Stomach (tissue), 9 donors: ENCODE data around the gene PHF21B. TPM values are rescaled to one million over a fixed set of nuclear protein-coding genes. Genes with fewer than 3 reads are reported as not detected.

Experiments used
- DNase-seq, 2 donors: peaks; one replicate each; pipeline versions ENCODE4 v3.0.0 to v3.0.0-alpha.2; 2013 to 2019
- H3K27ac ChIP-seq, 5 donors: fragments of 200-600 bp in 4 of 5; sonication (generic) in 4 of 5; one replicate each; pipeline ENCODE4 v1.5.1; 2013 to 2019; ENCODE audit warnings: mild to moderate bottlenecking in 1 of 5, moderate library complexity in 1 of 5
- H3K27me3 ChIP-seq, 3 donors: fragments of 200-600 bp; sonication (generic); one replicate each; pipeline ENCODE4 v1.5.1; 2017 to 2019; ENCODE audit warnings: mixed run types in 1 of 3
- H3K36me3 ChIP-seq, 4 donors: fragments of 200-600 bp; sonication (generic); 1 replicate in 3 of 4; 2 replicates in 1 of 4; pipeline ENCODE4 v1.5.1; 2016 to 2019
- H3K4me1 ChIP-seq, 4 donors: fragments of 200-600 bp; sonication (generic); one replicate each; pipeline ENCODE4 v1.5.1; 2016 to 2019
- H3K4me3 ChIP-seq, 4 donors: fragments of 200-600 bp; sonication (generic) in 3 of 4; one replicate each; pipeline ENCODE4 v1.5.1; 2016 to 2019; ENCODE audit warnings: mild to moderate bottlenecking in 1 of 4
- H3K9me3 ChIP-seq, 4 donors: fragments of 200-600 bp; sonication (generic); one replicate each; pipeline ENCODE4 v1.5.1; 2016 to 2019
- EP300 ChIP-seq: sonication (generic); formaldehyde crosslinking; IDR thresholded peaks from one replicate; pipeline ENCODE4 v1.6.1; 2017; ENCODE audit warnings: antibody characterized with exemption
- POLR2A ChIP-seq, 4 donors: fragments of 450-650 bp; IDR thresholded peaks; one replicate each; pipeline ENCODE4 v1.6.1; 2016; ENCODE audit warnings: antibody characterized with exemption in 4 of 4, control low read depth in 2 of 4, mild to moderate bottlenecking in 1 of 4, moderate library complexity in 1 of 4
- POLR2AphosphoS5 ChIP-seq, 3 donors: sonication (generic); formaldehyde crosslinking; IDR thresholded peaks; one replicate each; pipeline ENCODE4 v1.6.1; 2016; ENCODE audit warnings: antibody characterized with exemption in 3 of 3
- WGBS, 5 donors: extraction: QIAGEN DNeasy Blood & Tissue Kit in 3 of 5; methylation state at CpG; one replicate each; pipeline versions ENCODE4 v1.1.5 to v1.1.7; 2013 to 2018; 5-methylcytosine and 5-hydroxymethylcytosine counted together
- intact Hi-C: fragments of 100-400 bp; cut with DNase I; formaldehyde crosslinking; loops from one replicate; pipeline ENCODE4 v1.15.1; 2023; ENCODE audit warnings: low total_unique reads
- polyA plus RNA-seq, 3 donors: library from polyadenylated mRNA; stranded (reverse); fragments of 200-250 nt; gene quantifications; one replicate each; pipeline ENCODE4 v1.2.3, GENCODE V29; 2013
- total RNA-seq, 5 donors: library from RNA; depleted of rRNA; stranded (reverse); fragments of >200 nt; gene quantifications; one replicate each; pipeline versions ENCODE4 v1.1.0 to v1.2.3, GENCODE V29; 2014 to 2016
- TF ChIP-seq, protein P1 (sequence below), 7 experiments: fragments of 450-650 bp in 4 of 7; fragments of 200-600 bp in 3 of 7; sonication (generic) in 3 of 7; IDR thresholded peaks; one replicate each; pipeline ENCODE4 v1.5.1; 2016 to 2019; ENCODE audit warnings: antibody characterized with exemption in 7 of 7, control low read depth in 2 of 7, mild to moderate bottlenecking in 1 of 7
- donor health status: healthy with polysubstance abuse.
- donor health status: Bipolar disorder and iron deficiency.
- donor health status: healthy.

The PHF21B gene
- total and polyA plus RNA-seq, 8 donors = 0.12 to 0.45 (median 0.26) TPM; not detected in 4

DNA sequence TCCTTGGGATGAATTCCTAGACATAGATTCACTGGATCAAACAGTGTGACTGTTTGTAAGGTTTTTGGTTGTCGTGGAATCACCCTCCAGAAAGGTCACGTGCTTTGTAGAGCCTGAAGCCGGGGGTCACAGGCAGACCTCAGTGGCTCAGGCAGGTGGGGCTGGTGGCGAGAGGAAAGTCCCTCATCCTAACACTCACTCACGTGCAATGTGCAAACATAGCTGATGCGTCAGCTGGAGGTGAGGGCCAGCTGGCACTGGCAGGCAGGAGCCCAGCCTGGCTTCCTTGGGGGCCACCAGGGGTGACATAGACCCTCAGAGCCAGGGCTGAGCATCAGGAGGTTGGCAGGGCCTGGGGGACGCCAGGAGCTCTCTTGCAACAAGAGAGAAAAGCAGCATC lies 167.4 kb downstream of the PHF21B start:
- 62 to 79% (median 76%) methylated on average over 7 of the region's 7 CpGs for WGBS, 5 donors
- no peak for DNase-seq

DNA sequence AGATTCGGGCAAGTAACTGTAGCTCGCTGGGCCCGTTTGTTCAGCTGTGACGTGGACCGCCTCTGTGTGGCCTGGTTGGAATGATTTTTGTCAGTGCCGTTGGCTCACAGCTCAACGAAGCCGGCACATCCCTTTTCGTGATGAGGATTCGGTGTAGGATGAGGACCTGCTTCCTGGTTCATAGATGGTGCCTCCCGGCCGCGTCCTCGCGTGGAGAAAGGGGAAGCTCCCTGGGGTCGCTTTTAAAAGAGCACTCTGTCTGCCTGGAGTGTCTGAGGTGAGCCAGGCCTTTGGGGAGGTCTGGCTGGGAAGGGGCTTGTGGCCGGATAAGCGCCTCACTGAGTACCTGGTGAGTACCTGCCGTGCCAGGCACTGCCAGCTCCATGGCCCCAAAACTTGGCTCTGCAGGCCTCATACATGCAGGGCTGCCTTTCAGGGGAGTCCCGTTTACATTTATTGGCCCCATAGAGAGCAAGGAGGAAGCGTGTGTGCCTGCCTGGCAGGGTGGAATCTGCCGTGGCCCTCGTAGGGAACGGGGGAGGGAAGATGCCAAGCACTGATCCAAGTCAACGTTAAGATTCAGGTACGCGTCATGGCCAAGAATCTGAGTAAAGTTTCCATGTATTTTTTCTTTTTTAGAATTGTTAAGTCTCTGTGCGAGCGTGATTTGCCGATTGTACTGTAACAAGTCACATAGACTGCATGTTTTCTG lies 169.0 kb downstream of the PHF21B start:
- Histone ChIP-seq H3K27ac (no peak overlapping the region), H3K4me1 (peaks cover 0 to 4% (median 0%) of the 10 kb centered on the region in 4 donors), H3K4me3 (no peak overlapping the region), H3K9me3 (peaks cover 5 to 13% (median 11%) of the 10 kb centered on the region in 4 donors), H3K36me3 (peaks cover 0 to 4% (median 0%) of the 10 kb centered on the region in 4 donors), H3K27me3 (peaks cover 0 to 6% (median 0%) of the 10 kb centered on the region in 3 donors)
- no peak for DNase-seq
- intact Hi-C loops = no loop called here
- TF ChIP-seq POLR2AphosphoS5 (IDR thresholded peaks at IDR 0.05) (no peak), POLR2A (IDR thresholded peaks at IDR 0.05) (no peak), EP300 (no peak)
- TF ChIP-seq, protein P1, sequence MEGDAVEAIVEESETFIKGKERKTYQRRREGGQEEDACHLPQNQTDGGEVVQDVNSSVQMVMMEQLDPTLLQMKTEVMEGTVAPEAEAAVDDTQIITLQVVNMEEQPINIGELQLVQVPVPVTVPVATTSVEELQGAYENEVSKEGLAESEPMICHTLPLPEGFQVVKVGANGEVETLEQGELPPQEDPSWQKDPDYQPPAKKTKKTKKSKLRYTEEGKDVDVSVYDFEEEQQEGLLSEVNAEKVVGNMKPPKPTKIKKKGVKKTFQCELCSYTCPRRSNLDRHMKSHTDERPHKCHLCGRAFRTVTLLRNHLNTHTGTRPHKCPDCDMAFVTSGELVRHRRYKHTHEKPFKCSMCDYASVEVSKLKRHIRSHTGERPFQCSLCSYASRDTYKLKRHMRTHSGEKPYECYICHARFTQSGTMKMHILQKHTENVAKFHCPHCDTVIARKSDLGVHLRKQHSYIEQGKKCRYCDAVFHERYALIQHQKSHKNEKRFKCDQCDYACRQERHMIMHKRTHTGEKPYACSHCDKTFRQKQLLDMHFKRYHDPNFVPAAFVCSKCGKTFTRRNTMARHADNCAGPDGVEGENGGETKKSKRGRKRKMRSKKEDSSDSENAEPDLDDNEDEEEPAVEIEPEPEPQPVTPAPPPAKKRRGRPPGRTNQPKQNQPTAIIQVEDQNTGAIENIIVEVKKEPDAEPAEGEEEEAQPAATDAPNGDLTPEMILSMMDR (IDR thresholded peaks at IDR 0.05) = no peak
- 83 to 88% (median 86%) methylated on average over 23 to 30 of the region's 30 CpGs for WGBS, 5 donors

More for the DNA sequence above, 167.4 kb downstream of the PHF21B start:
- Histone ChIP-seq H3K9me3 (peaks cover 5 to 12% (median 11%) of the 10 kb centered on the region in 4 donors), H3K36me3 (no peaks in the 10 kb centered on the region), H3K27me3 (peaks cover 0 to 6% (median 0%) of the 10 kb centered on the region in 3 donors), H3K27ac (no peak overlapping the region), H3K4me1 (peaks cover 0 to 4% (median 0%) of the 10 kb centered on the region in 4 donors), H3K4me3 (no peak overlapping the region)
- TF ChIP-seq, protein P1 (IDR thresholded peaks at IDR 0.05) = no peak
- TF ChIP-seq POLR2AphosphoS5 (IDR thresholded peaks at IDR 0.05) (no peak), EP300 (no peak), POLR2A (IDR thresholded peaks at IDR 0.05) (no peak)
- intact Hi-C loops = no loop called here

DNA sequence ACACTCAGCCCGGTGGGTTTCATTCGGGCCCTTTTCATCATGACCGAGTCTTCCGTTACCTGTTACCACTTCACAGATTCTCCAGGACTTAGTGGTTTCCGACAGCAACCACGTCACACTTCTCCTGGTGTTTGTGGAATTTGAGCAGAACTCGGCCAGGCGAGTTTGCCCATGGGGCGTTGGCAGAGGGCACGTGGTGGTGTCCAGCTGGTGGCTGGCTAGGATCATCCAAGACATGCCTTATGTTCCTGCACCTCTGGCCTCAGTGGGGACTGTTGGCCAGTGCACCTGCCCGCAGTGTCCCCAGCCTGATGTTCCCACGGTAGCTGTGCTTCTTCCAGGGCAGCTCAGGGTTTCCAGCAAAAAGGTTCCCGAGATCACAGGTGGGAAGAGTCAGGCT lies 170.1 kb downstream of the PHF21B start:
- peaks cover 5 to 22% (median 17%) of the 10 kb centered on the region in 4 donors for H3K9me3 ChIP-seq
- H3K36me3 ChIP-seq = peaks cover 0 to 10% (median 3%) of the 10 kb centered on the region in 4 donors
- no peak for DNase-seq
- no peak overlapping the region for H3K27ac ChIP-seq
- no peak overlapping the region for H3K4me3 ChIP-seq
- no peak for TF ChIP-seq POLR2AphosphoS5 (IDR thresholded peaks at IDR 0.05)
- no peak for TF ChIP-seq POLR2A (IDR thresholded peaks at IDR 0.05)
- no peak for TF ChIP-seq EP300
- TF ChIP-seq, protein P1 (IDR thresholded peaks at IDR 0.05) = no peak
- intact Hi-C loops = no loop called here
- 91 to 94% (median 91%) methylated on average over 12 to 13 of the region's 13 CpGs for WGBS, 5 donors
- H3K4me1 ChIP-seq = peaks cover 0 to 4% (median 0%) of the 10 kb centered on the region in 4 donors
- peaks cover 0 to 6% (median 0%) of the 10 kb centered on the region in 3 donors for H3K27me3 ChIP-seq

DNA sequence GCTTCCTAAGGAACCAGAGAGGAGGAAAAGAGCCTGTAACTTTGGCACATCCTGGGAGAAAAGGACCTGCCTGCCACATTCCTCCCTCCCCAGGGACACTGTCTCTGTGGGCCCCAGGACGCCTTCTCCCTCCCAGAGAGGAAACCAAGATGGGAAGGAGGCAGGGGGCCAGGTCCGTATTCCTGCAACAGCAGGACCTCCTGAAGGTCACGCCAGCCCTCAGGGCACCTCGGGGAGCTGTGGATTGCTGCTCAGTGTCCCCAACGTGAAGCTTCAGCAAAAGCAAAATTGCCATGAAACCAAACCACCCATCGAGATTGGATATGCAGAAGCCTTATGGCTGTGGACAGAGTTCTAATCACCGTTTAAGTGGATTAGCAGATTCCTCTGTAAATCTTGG lies 170.7 kb downstream of the PHF21B start:
- intact Hi-C loops = no loop called here
- no peak for DNase-seq
- 58 to 85% (median 78%) methylated on average over 7 of the region's 7 CpGs for WGBS, 5 donors

More for the DNA sequence above, 170.7 kb downstream of the PHF21B start:
- H3K4me1 ChIP-seq = peaks cover 0 to 4% (median 0%) of the 10 kb centered on the region in 4 donors
- H3K36me3 ChIP-seq = peaks cover 0 to 10% (median 3%) of the 10 kb centered on the region in 4 donors
- H3K27ac ChIP-seq = no peak overlapping the region
- no peak overlapping the region for H3K4me3 ChIP-seq
- TF ChIP-seq, protein P1 (IDR thresholded peaks at IDR 0.05) = no peak
- TF ChIP-seq EP300 = no peak
- TF ChIP-seq POLR2A (IDR thresholded peaks at IDR 0.05) = no peak
- TF ChIP-seq POLR2AphosphoS5 (IDR thresholded peaks at IDR 0.05) = no peak
- peaks cover 0 to 6% (median 0%) of the 10 kb centered on the region in 3 donors for H3K27me3 ChIP-seq
- H3K9me3 ChIP-seq = peaks cover 3 to 22% (median 15%) of the 10 kb centered on the region in 4 donors
